GM21619 (cell line): ENCODE measurements around the gene FOXE1.

Experiments used
- ATAC-seq: cut with Tn5 transposase; IDR thresholded peaks from one replicate; pipeline ENCODE4 v1.9.1; 2021; ENCODE audit not compliant: unreplicated experiment

Gene FOXE1

GRCh38 chr9:97864396-97864795 is 11.4 kb downstream of the FOXE1 start:
- ATAC-seq = no peak

GRCh38 chr9:97866300-97866699 is 13.3 kb downstream of the FOXE1 start:
- no peak for ATAC-seq

DNA sequence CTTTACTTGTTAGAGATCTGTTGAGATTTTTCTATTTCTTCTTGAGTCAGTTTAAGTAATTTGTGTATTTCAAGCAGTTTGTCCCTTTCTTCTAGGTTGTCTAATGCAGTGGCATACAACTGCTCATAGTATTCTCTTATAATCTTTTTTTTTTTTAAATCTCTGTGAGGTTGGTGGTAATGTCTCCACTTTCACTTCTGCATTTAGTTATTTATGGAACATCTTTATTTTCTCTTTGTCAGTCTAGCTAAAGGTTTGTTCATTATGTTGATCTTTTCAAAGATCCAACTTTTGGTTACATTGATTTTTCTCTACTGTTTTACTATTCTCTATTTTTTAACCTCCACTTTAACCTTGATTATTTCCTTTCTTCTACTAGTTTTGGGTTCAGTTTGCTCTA is 13.8 kb downstream of the FOXE1 start:
- no peak for ATAC-seq

GRCh38 chr9:97868859-97869258 is 15.8 kb downstream of the FOXE1 start:
- no peak for ATAC-seq

DNA sequence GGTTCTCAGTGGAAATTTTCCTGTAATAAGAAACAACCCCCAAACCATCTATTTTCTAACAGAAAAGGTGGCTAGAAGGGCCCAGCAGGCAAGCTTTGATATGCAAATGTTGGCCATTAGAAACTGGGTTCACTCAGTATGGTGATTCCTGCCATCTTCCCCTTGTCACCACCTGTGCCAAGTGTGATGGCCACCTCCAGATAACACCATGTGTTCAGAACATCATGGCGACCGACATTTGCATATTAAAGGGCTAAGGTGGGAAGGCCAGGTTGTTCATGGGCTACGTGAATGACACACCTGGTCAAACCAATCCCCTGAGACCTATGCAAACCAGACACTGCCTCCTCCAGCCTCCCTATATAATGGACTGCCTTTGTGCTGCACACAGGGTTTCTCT is 20.4 kb downstream of the FOXE1 start:
- no peak for ATAC-seq

DNA sequence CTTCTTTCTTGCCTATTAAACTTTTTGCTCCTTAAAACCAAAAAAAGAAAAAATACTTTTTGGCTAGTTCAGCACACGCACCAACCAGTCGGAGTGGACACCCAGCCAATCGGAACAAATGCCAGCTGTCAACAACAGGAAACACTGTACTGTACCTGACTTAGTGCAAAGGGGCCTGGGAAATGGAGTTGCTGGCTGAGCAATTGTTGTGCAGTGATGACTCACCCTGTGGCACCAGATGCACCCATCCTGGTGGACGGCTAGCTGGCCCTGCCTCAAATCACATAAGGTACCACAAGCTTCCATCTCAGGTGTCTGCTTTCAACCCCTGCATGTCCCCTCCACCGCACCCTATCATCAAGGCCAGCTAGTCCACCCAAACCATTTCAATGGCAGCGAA is 20.9 kb downstream of the FOXE1 start:
- no peak for ATAC-seq

GRCh38 chr9:97874624-97875023 is 21.6 kb downstream of the FOXE1 start:
- ATAC-seq = no peak

GRCh38 chr9:97875111-97875510 is 22.1 kb downstream of the FOXE1 start:
- no peak for ATAC-seq

DNA sequence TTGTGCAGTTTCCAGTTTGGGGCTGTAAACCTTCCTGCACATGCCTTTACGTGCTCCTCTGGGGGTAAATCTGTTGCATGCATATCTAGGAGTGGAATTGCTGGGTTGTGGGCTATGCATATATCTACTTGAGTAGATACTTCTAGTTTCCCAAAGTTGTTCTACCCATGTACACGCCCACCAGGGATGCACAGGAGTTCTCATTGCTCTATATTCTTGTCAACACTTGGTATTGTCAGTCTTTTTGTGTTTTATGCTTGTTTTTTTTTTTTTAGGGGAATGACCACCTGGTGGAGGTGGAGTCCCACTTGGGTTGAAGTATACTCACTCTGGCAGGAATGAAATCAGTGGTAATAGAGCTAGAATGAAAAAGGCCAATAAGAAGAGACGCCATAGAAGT is 23.0 kb downstream of the FOXE1 start:
- no peak for ATAC-seq

- no peak for ATAC-seq
Observed at GRCh38 chr9:97880336-97880735, 27.3 kb downstream of the FOXE1 start.

DNA sequence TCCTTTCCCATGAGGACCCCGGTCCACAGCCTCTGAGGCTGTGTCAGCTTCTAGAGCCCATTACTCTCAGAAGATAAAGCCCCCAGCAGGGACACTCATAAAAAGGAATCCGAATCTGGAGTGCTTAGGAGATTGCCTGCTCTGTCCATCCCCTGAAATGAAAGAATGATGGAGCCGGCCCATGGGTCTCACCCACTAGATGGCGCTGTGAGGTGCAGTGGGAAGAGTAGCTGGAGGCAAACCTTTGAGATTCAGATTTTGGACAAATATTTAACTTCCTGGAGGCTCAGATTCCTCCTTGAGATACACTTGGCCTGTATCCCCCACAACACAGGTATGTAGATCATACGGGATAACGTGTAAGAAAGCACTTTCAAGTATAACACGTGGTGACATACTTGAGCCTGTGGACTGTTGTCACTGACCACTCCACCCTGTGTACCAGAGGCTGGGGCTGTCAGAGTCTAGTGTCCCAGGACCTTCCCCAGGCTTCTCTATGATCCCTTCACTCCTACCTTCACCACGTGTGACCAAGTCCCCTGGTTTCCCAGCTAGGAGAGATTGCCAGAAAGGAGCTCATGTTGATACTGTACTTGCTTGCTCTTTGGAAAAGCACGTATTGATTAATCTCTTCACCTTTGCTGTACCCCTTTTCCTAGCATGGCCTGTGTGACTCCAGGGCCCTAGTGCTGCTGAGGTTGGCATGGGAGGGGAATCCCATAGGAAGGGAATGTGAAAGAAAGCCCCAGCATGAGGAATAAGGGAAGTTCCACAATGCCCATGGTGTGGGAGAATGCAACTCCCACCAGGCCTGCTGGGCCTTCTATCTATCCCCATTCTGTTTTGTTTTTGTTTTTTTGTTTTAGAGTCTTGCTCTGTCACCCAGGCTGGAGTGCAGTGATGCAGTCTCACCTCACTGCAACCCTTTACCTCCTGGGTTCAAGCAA is 37.2 kb downstream of the FOXE1 start:
- ATAC-seq = no peak

GRCh38 chr9:97891736-97892135 is 38.7 kb downstream of the FOXE1 start:
- ATAC-seq = no peak

DNA sequence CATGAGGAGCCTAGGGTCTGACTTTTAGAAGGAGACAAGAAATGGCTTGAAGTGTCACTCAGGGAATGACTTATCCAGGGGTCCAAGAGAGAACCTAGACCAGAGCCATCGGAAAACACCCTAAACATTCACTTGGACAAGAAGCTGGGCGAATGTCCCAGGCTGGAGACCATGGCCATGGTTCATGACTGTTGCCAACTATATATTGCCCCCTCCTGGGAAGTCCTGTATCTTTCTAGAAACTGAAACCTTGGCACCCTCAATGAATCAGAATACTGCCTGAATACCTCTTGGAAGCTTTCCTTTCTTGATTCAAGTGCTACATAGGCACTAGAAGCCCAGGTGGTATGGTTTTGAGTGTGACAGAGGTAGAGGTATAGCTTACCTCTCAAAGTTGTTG is 39.4 kb downstream of the FOXE1 start:
- no peak for ATAC-seq

- ATAC-seq = no peak
Observed at GRCh38 chr9:97895211-97895610, 42.2 kb downstream of the FOXE1 start.

GRCh38 chr9:97895695-97896332 is 42.8 kb downstream of the FOXE1 start:
- no peak for ATAC-seq

- no peak for ATAC-seq
Observed at GRCh38 chr9:97900103-97900737, 47.2 kb downstream of the FOXE1 start.

- ATAC-seq = no peak
Observed at GRCh38 chr9:97900738-97901565, 47.9 kb downstream of the FOXE1 start.

GRCh38 chr9:97903177-97903576 is 50.2 kb downstream of the FOXE1 start:
- ATAC-seq = no peak

- ATAC-seq = no peak
Observed at GRCh38 chr9:97904725-97905124, 51.7 kb downstream of the FOXE1 start.

GRCh38 chr9:97905228-97905627 is 52.2 kb downstream of the FOXE1 start:
- no peak for ATAC-seq
